GM23338 (cell line): ENCODE measurements around the gene SYNE1. TPM values are rescaled to one million over a fixed set of nuclear protein-coding genes. Genes with fewer than 3 reads are reported as not detected.

ENCODE experiments used
- ATAC-seq: fragments of 200-7000 bp; cut with Tn5 transposase; 3 replicates; pipeline ENCODE4 v1.9.1; 2020
- DNase-seq: peaks from one replicate; pipeline ENCODE4 v3.0.0-alpha.2; 2015; ENCODE audit warnings: low spot score
- H2AFZ ChIP-seq: fragments of 200-600 bp; sonication (generic); 2 replicates; pipeline ENCODE4 v1.8.0; 2016; ENCODE audit warnings: antibody characterized with exemption, mild to moderate bottlenecking, moderate library complexity
- H3F3A ChIP-seq: fragments of 200-600 bp; sonication (generic); replicated peaks from 2 replicates; pipeline ENCODE4 v1.8.0; 2017; ENCODE audit warnings: antibody characterized with exemption, mixed run types, low read depth
- H3K27ac ChIP-seq: fragments of 200-600 bp; sonication (generic); 2 replicates; pipeline ENCODE4 v1.6.1; 2016; ENCODE audit warnings: low read depth
- H3K27me3 ChIP-seq: fragments of 200-600 bp; sonication (generic); 2 replicates; pipeline ENCODE4 v1.8.0; 2016; ENCODE audit warnings: mild to moderate bottlenecking, mixed run types, moderate library complexity; ENCODE audit not compliant: insufficient read depth
- H3K36me3 ChIP-seq: fragments of 200-600 bp; sonication (generic); 2 replicates; pipeline ENCODE4 v1.8.0; 2016; ENCODE audit warnings: mild to moderate bottlenecking; ENCODE audit not compliant: insufficient read depth
- H3K4me1 ChIP-seq: fragments of 200-600 bp; sonication (generic); 2 replicates; pipeline ENCODE4 v1.8.0; 2016; ENCODE audit warnings: mild to moderate bottlenecking, moderate library complexity; ENCODE audit not compliant: insufficient read depth
- H3K4me2 ChIP-seq: fragments of 200-600 bp; sonication (generic); 2 replicates; pipeline ENCODE4 v1.7.1; 2017; ENCODE audit warnings: mixed run types
- H3K4me3 ChIP-seq: fragments of 200-600 bp; sonication (generic); 2 replicates; pipeline ENCODE4 v1.6.1; 2016; ENCODE audit warnings: mixed run types
- H3K79me2 ChIP-seq: fragments of 200-600 bp; sonication (generic); replicated peaks from 2 replicates; pipeline ENCODE4 v1.8.0; 2017; ENCODE audit warnings: mild to moderate bottlenecking; ENCODE audit not compliant: insufficient read depth
- H3K9me2 ChIP-seq: fragments of 200-600 bp; sonication (generic); 2 replicates; pipeline ENCODE4 v1.8.0; 2017; ENCODE audit not compliant: insufficient read depth
- H4K20me1 ChIP-seq: fragments of 200-600 bp; sonication (generic); replicated peaks from 2 replicates; pipeline ENCODE4 v1.8.0; 2017; ENCODE audit warnings: mild to moderate bottlenecking; ENCODE audit not compliant: insufficient read depth
- H3K27ac Mint-ChIP-seq: 2 replicates; pipeline ENCODE4 v1.8.0; 2020; ENCODE audit warnings: inconsistent platforms, mild to moderate bottlenecking, moderate library complexity, mixed read lengths
- H3K27me3 Mint-ChIP-seq: 3 replicates; pipeline ENCODE4 v1.8.0; 2022; ENCODE audit warnings: low read depth, mild to moderate bottlenecking, moderate library complexity, mixed read lengths, inconsistent platforms; ENCODE audit not compliant: insufficient read depth, poor library complexity
- H3K36me3 Mint-ChIP-seq: 3 replicates; pipeline ENCODE4 v1.8.0; 2021; ENCODE audit warnings: low read depth, mild to moderate bottlenecking, inconsistent platforms, moderate library complexity, mixed read lengths
- H3K4me1 Mint-ChIP-seq: 3 replicates; pipeline ENCODE4 v1.8.0; 2020; ENCODE audit warnings: mild to moderate bottlenecking, inconsistent platforms, mixed read lengths
- H3K4me3 Mint-ChIP-seq: 3 replicates; pipeline ENCODE4 v1.8.0; 2021; ENCODE audit warnings: moderate library complexity, mild to moderate bottlenecking, inconsistent platforms, mixed read lengths
- H3K9me3 Mint-ChIP-seq: 3 replicates; pipeline ENCODE4 v1.8.0; 2020; ENCODE audit warnings: moderate library complexity, mild to moderate bottlenecking, inconsistent platforms, mixed read lengths
- CTCF ChIP-seq, 2 experiments: fragments of 200-600 bp in 1 of 2; sonication (generic) in 1 of 2; conservative IDR thresholded peaks; 2 replicates each; pipeline versions ENCODE4 v1.5.1 to v1.6.1; 2016 to 2017; ENCODE audit warnings: antibody characterized with exemption in 2 of 2, low read depth in 2 of 2, mild to moderate bottlenecking in 2 of 2, moderate library complexity in 1 of 2
- EZH2 ChIP-seq: fragments of 200-600 bp; sonication (generic); IDR thresholded peaks from one replicate; pipeline ENCODE4 v1.8.0; 2017; ENCODE audit warnings: antibody characterized with exemption, mild to moderate bottlenecking, low read depth; ENCODE audit not compliant: unreplicated experiment
- EZH2phosphoT487 ChIP-seq: fragments of 200-600 bp; sonication (generic); IDR thresholded peaks from one replicate; pipeline ENCODE4 v1.8.1; 2018; ENCODE audit warnings: antibody characterized with exemption; ENCODE audit not compliant: unreplicated experiment
- JUNB ChIP-seq: IDR thresholded peaks from one replicate; pipeline ENCODE4 v1.6.1; 2016; ENCODE audit warnings: antibody characterized with exemption; ENCODE audit not compliant: unreplicated experiment
- REST ChIP-seq: IDR thresholded peaks from one replicate; pipeline ENCODE4 v1.6.1; 2018; ENCODE audit warnings: antibody characterized with exemption; ENCODE audit not compliant: unreplicated experiment
- ZNF462 ChIP-seq: fragments of 250-450 bp; sonication (Bioruptor Pico); IDR thresholded peaks from 2 replicates; pipeline ENCODE4 v1.5.0; 2020; ENCODE audit warnings: mild to moderate bottlenecking, moderate library complexity
- polyA plus RNA-seq: library from polyadenylated mRNA; unstranded; fragments of >200 nt; fragmentation: Nextera tagmentation; extraction: Ambion mirVana; gene quantifications from 2 replicates; pipeline ENCODE4 v1.2.1, GENCODE V29; 2016
- total RNA-seq: library from RNA; depleted of rRNA; stranded (reverse); fragments of >200 nt; shearing (Covaris generic); gene quantifications from 2 replicates; pipeline ENCODE4 v1.2.3, GENCODE V29; 2014

Gene SYNE1
- total and polyA plus RNA-seq, 2 experiments from 2014 or later = 3.9 to 13.6 TPM

GRCh38 chr6:152259234-152259633, 377.9 kb downstream of the SYNE1 start (continued):
- TF ChIP-seq ZNF462 (CRISPR knock-in tag) (no peak), CTCF (conservative IDR thresholded peaks at IDR 0.05; ENCODE audit: low read depth in 2 of 2) (no peak), REST (no peak)

GRCh38 chr6:152257581-152257980, 379.6 kb downstream of the SYNE1 start:
- H3K36me3 ChIP-seq = no peaks in the 10 kb centered on the region
- ATAC-seq (no peak), DNase-seq (no peak)
- no peak overlapping the region for H3K27ac ChIP-seq
- no peaks in the 10 kb centered on the region for H4K20me1 ChIP-seq
- H3K27ac Mint-ChIP-seq = no peak overlapping the region
- peaks cover 7% of the 10 kb centered on the region for H3K9me3 Mint-ChIP-seq
- no peak overlapping the region for H3K4me3 ChIP-seq
- H3K9me2 ChIP-seq = no peaks in the 10 kb centered on the region
- peaks cover 7% of the 10 kb centered on the region for H3K36me3 Mint-ChIP-seq
- no peak overlapping the region for H2AFZ ChIP-seq
- H3K27me3 ChIP-seq = no peaks in the 10 kb centered on the region
- no peak overlapping the region for H3K4me3 Mint-ChIP-seq
- H3K4me2 ChIP-seq = no peak overlapping the region
- no peaks in the 10 kb centered on the region for H3K4me1 Mint-ChIP-seq
- TF ChIP-seq EZH2 = no peak
- no peak for TF ChIP-seq EZH2phosphoT487
- no peak for TF ChIP-seq JUNB
- H3K27me3 Mint-ChIP-seq = peaks cover 2% of the 10 kb centered on the region
- no peaks in the 10 kb centered on the region for H3K4me1 ChIP-seq
- H3K79me2 ChIP-seq = no peaks in the 10 kb centered on the region
- H3F3A ChIP-seq = no peaks in the 10 kb centered on the region
